Measurements from ENCODE around the gene ZBTB1. TPM values are rescaled to one million over a fixed set of nuclear protein-coding genes. Genes with fewer than 3 reads are reported as not detected.

The ZBTB1 gene
- total RNA-seq, 1 experiment from 2014 or later = 37.8 TPM

DNA sequence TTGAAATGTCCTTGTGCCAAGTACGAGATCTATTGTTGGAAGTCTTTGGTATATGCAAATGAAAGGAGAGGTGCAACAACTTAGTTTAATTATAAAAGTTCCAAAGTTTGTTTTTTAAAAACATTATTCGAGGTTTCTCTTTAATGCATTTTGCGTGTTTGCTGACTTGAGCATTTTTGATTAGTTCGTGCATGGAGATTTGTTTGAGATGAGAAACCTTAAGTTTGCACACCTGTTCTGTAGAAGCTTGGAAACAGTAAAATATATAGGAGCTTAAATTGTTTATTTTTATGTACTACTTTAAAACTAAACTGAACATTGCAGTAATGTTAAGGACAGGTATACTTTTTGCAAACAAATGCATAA is 38.2 kb downstream of the ZBTB1 start:
- no peak overlapping the region for H3K23ac ChIP-seq (ENCODE audit: insufficient read length, low read depth, low read length)
- no peak overlapping the region for H4K5ac ChIP-seq (ENCODE audit: insufficient read length, low read depth, low read length)
- no CpG with 5 or more reads among the region's 4 CpGs for WGBS (ENCODE audit: extremely low coverage, insufficient read length, low lambda C conversion rate)
- no peak overlapping the region for H3T11ph ChIP-seq (ENCODE audit: low read length)
- peaks cover 6% of the 10 kb centered on the region for H3K23me2 ChIP-seq (ENCODE audit: insufficient read length, low read depth, low read length, poor library complexity, severe bottlenecking)
- peak overlapping the region; percentile 12 to 40; a peak in 3 of 5 replicates for H3K4me3 Mint-ChIP-seq
- no peak overlapping the region for H2BK5ac ChIP-seq (ENCODE audit: insufficient read length, low read length)
- no peak overlapping the region for H2BK12ac ChIP-seq (ENCODE audit: insufficient read length, low read depth, low read length)
- no peak overlapping the region for H3K4ac ChIP-seq (ENCODE audit: low read depth, low read length)
- no peak overlapping the region for H2AFZ ChIP-seq (ENCODE audit: low read length)
- H3K4me1 Mint-ChIP-seq = peaks cover 40 to 42% of the 10 kb centered on the region in 2 experiments
- H3K27ac Mint-ChIP-seq = peak overlapping the region in 1 of 3 experiments; percentile 46; a peak in 1 of 7 replicates
- no peak overlapping the region for H4K91ac ChIP-seq (ENCODE audit: insufficient read length, low read depth, low read length)
- peaks cover 2% of the 10 kb centered on the region for H3K27me3 Mint-ChIP-seq (ENCODE audit: low read depth)
- H2AK5ac ChIP-seq (ENCODE audit: insufficient read length, low read length) = no peak overlapping the region
- DNase-seq = no peak
- H3K4me1 ChIP-seq (ENCODE audit: insufficient read depth, low read length) = no peaks in the 10 kb centered on the region
- H3K9ac ChIP-seq (ENCODE audit: extremely low read depth, insufficient read length, low read length) = no peak overlapping the region
- H3K79me2 ChIP-seq (ENCODE audit: insufficient read depth, low read length) = no peaks in the 10 kb centered on the region
- TF ChIP-seq, protein P1, sequence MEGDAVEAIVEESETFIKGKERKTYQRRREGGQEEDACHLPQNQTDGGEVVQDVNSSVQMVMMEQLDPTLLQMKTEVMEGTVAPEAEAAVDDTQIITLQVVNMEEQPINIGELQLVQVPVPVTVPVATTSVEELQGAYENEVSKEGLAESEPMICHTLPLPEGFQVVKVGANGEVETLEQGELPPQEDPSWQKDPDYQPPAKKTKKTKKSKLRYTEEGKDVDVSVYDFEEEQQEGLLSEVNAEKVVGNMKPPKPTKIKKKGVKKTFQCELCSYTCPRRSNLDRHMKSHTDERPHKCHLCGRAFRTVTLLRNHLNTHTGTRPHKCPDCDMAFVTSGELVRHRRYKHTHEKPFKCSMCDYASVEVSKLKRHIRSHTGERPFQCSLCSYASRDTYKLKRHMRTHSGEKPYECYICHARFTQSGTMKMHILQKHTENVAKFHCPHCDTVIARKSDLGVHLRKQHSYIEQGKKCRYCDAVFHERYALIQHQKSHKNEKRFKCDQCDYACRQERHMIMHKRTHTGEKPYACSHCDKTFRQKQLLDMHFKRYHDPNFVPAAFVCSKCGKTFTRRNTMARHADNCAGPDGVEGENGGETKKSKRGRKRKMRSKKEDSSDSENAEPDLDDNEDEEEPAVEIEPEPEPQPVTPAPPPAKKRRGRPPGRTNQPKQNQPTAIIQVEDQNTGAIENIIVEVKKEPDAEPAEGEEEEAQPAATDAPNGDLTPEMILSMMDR (conservative IDR thresholded peaks at IDR 0.05) = no peak
- H4K8ac ChIP-seq (replicated peaks; ENCODE audit: insufficient read length, low read depth, low read length) = no peak overlapping the region
- no peak overlapping the region for H2BK15ac ChIP-seq (ENCODE audit: low read depth, low read length)
- H4K20me1 ChIP-seq (ENCODE audit: control insufficient read depth, insufficient read depth, insufficient read length) = no peaks in the 10 kb centered on the region
- H3K27me3 ChIP-seq (ENCODE audit: insufficient read depth, low read length) = no peaks in the 10 kb centered on the region
- H3K27ac ChIP-seq (ENCODE audit: insufficient read length, low read depth, low read length) = no peak overlapping the region
- H3K36me3 Mint-ChIP-seq (ENCODE audit: insufficient read depth in 1 of 3, low read depth in 3 of 3) = peaks cover 21 to 26% (median 21%) of the 10 kb centered on the region in 3 experiments; a peak in 6 of 7 replicates
- no peak overlapping the region for H3K18ac ChIP-seq (ENCODE audit: insufficient read length, low read depth, low read length)
- no peak overlapping the region for H2BK120ac ChIP-seq (ENCODE audit: low read depth, low read length, poor library complexity, severe bottlenecking)
- no peak overlapping the region for H3K56ac ChIP-seq (ENCODE audit: insufficient read length, low read depth, low read length)
- H3K9me3 Mint-ChIP-seq = peaks cover 24 to 26% of the 10 kb centered on the region in 2 experiments
- peak overlapping the region; percentile 66 for H3K4me2 ChIP-seq (ENCODE audit: insufficient read depth, insufficient read length, low read length)
- no peak overlapping the region for H2BK20ac ChIP-seq (ENCODE audit: low read depth, low read length, poor library complexity, severe bottlenecking)
- no peak overlapping the region for H3K14ac ChIP-seq (ENCODE audit: insufficient read depth, low read length)
- no peaks in the 10 kb centered on the region for H3K9me3 ChIP-seq (ENCODE audit: control insufficient read depth, low read depth, low read length)
- H3K79me1 ChIP-seq (ENCODE audit: insufficient read depth, low read depth, low read length, poor library complexity, severe bottlenecking) = no peaks in the 10 kb centered on the region
